ENCODE results near the gene ANKRD33B.

Gene ANKRD33B

GRCh38 chr5:10530601-10531320 lies 33.1 kb upstream of the ANKRD33B start:
- peaks cover 34% of the 10 kb centered on the region for H3K27me3 Mint-ChIP-seq
- no peak overlapping the region for H3K4me3 Mint-ChIP-seq
- H3K36me3 Mint-ChIP-seq (ENCODE audit: low read depth) = no peaks in the 10 kb centered on the region
- intact Hi-C loops (cut with micrococcal nuclease) = no loop called here
- H3K4me1 Mint-ChIP-seq (ENCODE audit: low read depth) = peaks cover 23% of the 10 kb centered on the region
- H3K27ac Mint-ChIP-seq = no peak overlapping the region
- H3K9me3 Mint-ChIP-seq = no peaks in the 10 kb centered on the region

GRCh38 chr5:10532421-10532820 lies 31.4 kb upstream of the ANKRD33B start:
- H3K4me3 Mint-ChIP-seq = no peak overlapping the region
- no peaks in the 10 kb centered on the region for H3K9me3 Mint-ChIP-seq
- H3K4me1 Mint-ChIP-seq (ENCODE audit: low read depth) = peaks cover 23% of the 10 kb centered on the region
- H3K36me3 Mint-ChIP-seq (ENCODE audit: low read depth) = no peaks in the 10 kb centered on the region
- peaks cover 37% of the 10 kb centered on the region for H3K27me3 Mint-ChIP-seq
- H3K27ac Mint-ChIP-seq = no peak overlapping the region
- intact Hi-C loops (cut with micrococcal nuclease) = no loop called here

DNA sequence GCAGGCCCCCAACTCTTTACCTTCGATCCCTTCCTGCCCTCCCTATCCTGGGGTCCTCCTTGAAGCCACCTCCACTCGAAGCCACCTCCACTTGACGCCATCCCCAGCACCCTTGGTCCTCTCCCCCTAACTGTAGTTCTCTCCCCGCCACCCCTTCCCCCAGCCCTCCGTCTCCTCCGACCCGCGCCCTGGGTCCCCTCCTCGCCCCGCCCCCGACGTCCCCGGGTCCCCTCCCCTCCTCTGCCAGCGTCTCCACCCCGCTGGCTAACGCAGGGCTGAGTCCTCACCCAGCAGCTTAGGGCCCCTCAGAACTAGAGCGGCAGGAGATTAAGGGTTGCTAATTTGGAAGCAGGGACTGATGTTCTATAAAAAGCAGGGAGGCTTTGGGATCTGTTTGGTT lies 30.6 kb upstream of the ANKRD33B start:
- peaks cover 44% of the 10 kb centered on the region for H3K27me3 Mint-ChIP-seq

DNA sequence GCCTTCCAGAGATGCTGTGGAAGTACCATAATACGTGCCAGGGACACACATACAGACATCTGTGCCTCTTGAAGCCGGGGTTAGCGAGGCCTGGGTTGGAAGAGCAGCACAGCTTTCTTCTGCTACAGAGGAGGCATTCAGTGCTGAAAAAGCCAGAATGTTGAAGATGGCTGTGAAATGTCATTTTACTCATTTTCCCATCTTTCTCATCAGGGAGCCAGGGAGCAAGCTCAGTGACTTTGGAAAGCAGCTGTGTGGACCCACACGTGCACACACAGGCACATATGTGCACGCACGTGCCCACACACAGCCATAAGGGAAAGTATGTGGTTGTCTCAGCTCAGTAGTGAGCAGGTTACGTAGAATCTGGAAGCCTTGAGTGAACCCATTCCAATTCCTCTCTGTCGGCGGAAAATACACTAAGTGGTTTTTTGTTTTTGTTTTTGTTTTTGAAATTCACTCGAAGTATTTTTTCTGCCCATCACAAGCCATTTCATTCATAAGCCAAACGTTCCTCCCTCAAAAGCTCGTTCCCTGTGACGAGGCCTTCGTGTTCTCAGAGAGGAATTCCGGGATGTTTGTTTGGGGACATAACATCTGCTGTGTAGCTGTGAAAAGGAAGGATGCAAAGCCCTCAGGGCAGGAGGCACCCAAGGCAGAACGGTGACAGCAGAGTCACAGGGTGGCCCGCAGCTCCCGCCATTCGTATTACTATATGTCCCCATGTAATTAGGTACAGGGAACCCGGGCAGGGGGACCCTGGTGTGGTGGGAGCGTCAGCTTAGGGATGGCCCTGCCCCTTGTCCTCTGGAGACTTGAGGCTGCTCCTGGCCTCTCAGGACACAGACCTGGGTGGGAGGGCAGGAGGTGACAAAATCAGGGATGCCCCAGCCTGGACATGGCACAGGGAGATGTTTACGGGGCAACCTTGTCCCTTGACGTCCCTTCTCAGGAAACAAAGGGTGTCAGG lies 29.0 kb upstream of the ANKRD33B start:
- intact Hi-C loops (cut with micrococcal nuclease) = no loop called here
- Mint-ChIP-seq H3K4me1 (ENCODE audit: low read depth) (peaks cover 47% of the 10 kb centered on the region), H3K4me3 (no peak overlapping the region), H3K9me3 (no peaks in the 10 kb centered on the region), H3K36me3 (ENCODE audit: low read depth) (no peaks in the 10 kb centered on the region), H3K27me3 (peaks cover 51% of the 10 kb centered on the region), H3K27ac (no peak overlapping the region)

More for the DNA sequence above, 30.6 kb upstream of the ANKRD33B start:
- no peak overlapping the region for H3K27ac Mint-ChIP-seq
- H3K9me3 Mint-ChIP-seq = no peaks in the 10 kb centered on the region
- intact Hi-C loops (cut with micrococcal nuclease) = no loop called here
- no peak overlapping the region for H3K4me3 Mint-ChIP-seq
- H3K36me3 Mint-ChIP-seq (ENCODE audit: low read depth) = no peaks in the 10 kb centered on the region
- H3K4me1 Mint-ChIP-seq (ENCODE audit: low read depth) = peaks cover 31% of the 10 kb centered on the region

- Mint-ChIP-seq H3K9me3 (no peaks in the 10 kb centered on the region), H3K27me3 (peaks cover 59% of the 10 kb centered on the region), H3K4me1 (ENCODE audit: low read depth) (peaks cover 47% of the 10 kb centered on the region), H3K4me3 (peak overlapping the region; percentile 32), H3K27ac (peak overlapping the region; percentile 66), H3K36me3 (ENCODE audit: low read depth) (no peaks in the 10 kb centered on the region)
- intact Hi-C loops (cut with micrococcal nuclease) = no loop called here
Measured at GRCh38 chr5:10536511-10536910, 27.4 kb upstream of the ANKRD33B start.

- Mint-ChIP-seq H3K4me3 (peak overlapping the region; percentile 64), H3K9me3 (no peaks in the 10 kb centered on the region), H3K4me1 (ENCODE audit: low read depth) (peaks cover 47% of the 10 kb centered on the region), H3K27ac (peak overlapping the region; percentile 66), H3K27me3 (peaks cover 54% of the 10 kb centered on the region), H3K36me3 (ENCODE audit: low read depth) (no peaks in the 10 kb centered on the region)
- intact Hi-C loops (cut with micrococcal nuclease) = no loop called here
Measured at GRCh38 chr5:10536931-10537579, 26.8 kb upstream of the ANKRD33B start.

GRCh38 chr5:10537624-10538023 lies 26.2 kb upstream of the ANKRD33B start:
- intact Hi-C loops (cut with micrococcal nuclease) = no loop called here
- Mint-ChIP-seq H3K4me3 (no peak overlapping the region), H3K4me1 (ENCODE audit: low read depth) (peaks cover 45% of the 10 kb centered on the region), H3K36me3 (ENCODE audit: low read depth) (no peaks in the 10 kb centered on the region), H3K27ac (peak overlapping the region; percentile 66), H3K9me3 (no peaks in the 10 kb centered on the region), H3K27me3 (peaks cover 50% of the 10 kb centered on the region)

DNA sequence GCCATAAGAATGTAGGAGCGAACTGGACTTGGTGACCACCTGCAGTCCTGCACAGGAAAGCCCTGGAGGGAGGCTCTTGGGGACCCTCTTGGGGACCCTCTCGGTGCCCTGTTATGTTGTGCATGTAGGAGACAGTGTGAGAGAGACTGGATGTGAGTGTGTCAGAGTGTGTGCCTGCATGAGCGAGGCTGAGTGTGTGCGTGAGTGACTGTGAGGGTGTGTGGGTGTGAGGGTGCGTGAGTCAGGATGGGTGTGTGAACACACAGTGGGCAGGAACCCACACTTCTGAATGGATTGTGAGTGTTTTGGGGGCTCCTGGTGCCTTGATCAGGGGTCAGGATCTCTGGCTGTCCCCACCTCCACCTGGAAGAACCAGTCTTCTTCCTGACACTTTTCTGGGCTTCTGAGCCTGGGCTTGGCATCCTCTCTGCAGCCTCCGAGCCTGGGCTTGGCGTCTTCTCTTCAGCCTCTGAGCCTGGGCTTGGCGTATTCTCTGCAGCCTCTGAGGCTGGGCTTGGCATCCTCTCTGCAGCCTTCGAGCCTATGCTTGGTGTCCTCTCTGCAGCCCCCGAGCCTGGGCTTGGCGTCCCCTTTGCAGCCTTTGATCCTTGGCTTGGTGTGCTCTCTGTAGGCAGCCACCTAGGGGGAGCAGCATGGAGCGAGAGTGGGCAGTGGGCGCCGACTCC lies 25.6 kb upstream of the ANKRD33B start:
- intact Hi-C loops (cut with micrococcal nuclease) = no loop called here
- H3K9me3 Mint-ChIP-seq = no peaks in the 10 kb centered on the region
- H3K4me1 Mint-ChIP-seq (ENCODE audit: low read depth) = peaks cover 39% of the 10 kb centered on the region
- peak overlapping the region; percentile 66 for H3K27ac Mint-ChIP-seq
- peaks cover 44% of the 10 kb centered on the region for H3K27me3 Mint-ChIP-seq
- H3K36me3 Mint-ChIP-seq (ENCODE audit: low read depth) = no peaks in the 10 kb centered on the region
- no peak overlapping the region for H3K4me3 Mint-ChIP-seq

- peaks cover 37% of the 10 kb centered on the region for H3K27me3 Mint-ChIP-seq
- H3K36me3 Mint-ChIP-seq (ENCODE audit: low read depth) = no peaks in the 10 kb centered on the region
- H3K27ac Mint-ChIP-seq = no peak overlapping the region
- no peaks in the 10 kb centered on the region for H3K9me3 Mint-ChIP-seq
- H3K4me3 Mint-ChIP-seq = no peak overlapping the region
- H3K4me1 Mint-ChIP-seq (ENCODE audit: low read depth) = peaks cover 40% of the 10 kb centered on the region
- intact Hi-C loops (cut with micrococcal nuclease) = no loop called here
Measured at GRCh38 chr5:10538789-10539686, 24.8 kb upstream of the ANKRD33B start.

GRCh38 chr5:10539687-10539998 lies 24.2 kb upstream of the ANKRD33B start:
- H3K9me3 Mint-ChIP-seq = no peaks in the 10 kb centered on the region
- no peak overlapping the region for H3K27ac Mint-ChIP-seq
- no peaks in the 10 kb centered on the region for H3K36me3 Mint-ChIP-seq (ENCODE audit: low read depth)
- H3K27me3 Mint-ChIP-seq = peaks cover 31% of the 10 kb centered on the region
- peaks cover 40% of the 10 kb centered on the region for H3K4me1 Mint-ChIP-seq (ENCODE audit: low read depth)
- no peak overlapping the region for H3K4me3 Mint-ChIP-seq
- intact Hi-C loops (cut with micrococcal nuclease) = no loop called here

DNA sequence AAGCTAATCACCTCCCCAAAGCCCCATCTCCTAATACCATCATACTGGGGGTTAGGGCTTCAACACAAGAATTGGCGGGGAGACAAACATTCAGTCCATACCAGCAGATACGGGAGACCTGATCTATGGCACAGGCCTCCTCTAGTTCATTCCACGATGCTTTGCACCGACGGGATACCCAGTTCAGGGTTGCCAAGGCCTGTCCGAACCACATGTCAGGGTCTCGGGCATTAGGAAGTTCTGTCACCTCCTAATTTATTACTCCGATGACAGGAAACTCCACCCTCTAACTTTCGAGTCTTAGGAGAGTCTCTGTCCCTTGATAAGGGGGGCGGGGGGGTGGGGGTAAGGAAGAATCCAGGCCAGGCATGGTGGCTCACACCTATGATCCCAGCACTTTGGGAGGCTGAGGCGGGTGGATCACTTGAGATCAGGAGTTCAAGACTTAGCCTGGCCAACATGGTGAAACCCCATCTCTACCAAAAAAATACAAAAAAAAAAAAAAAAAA lies 23.8 kb upstream of the ANKRD33B start:
- H3K4me1 Mint-ChIP-seq (ENCODE audit: low read depth) = peaks cover 40% of the 10 kb centered on the region
- intact Hi-C loops (cut with micrococcal nuclease) = no loop called here
- H3K36me3 Mint-ChIP-seq (ENCODE audit: low read depth) = no peaks in the 10 kb centered on the region
- H3K9me3 Mint-ChIP-seq = no peaks in the 10 kb centered on the region
- no peak overlapping the region for H3K27ac Mint-ChIP-seq
- H3K4me3 Mint-ChIP-seq = no peak overlapping the region
- H3K27me3 Mint-ChIP-seq = peaks cover 33% of the 10 kb centered on the region

DNA sequence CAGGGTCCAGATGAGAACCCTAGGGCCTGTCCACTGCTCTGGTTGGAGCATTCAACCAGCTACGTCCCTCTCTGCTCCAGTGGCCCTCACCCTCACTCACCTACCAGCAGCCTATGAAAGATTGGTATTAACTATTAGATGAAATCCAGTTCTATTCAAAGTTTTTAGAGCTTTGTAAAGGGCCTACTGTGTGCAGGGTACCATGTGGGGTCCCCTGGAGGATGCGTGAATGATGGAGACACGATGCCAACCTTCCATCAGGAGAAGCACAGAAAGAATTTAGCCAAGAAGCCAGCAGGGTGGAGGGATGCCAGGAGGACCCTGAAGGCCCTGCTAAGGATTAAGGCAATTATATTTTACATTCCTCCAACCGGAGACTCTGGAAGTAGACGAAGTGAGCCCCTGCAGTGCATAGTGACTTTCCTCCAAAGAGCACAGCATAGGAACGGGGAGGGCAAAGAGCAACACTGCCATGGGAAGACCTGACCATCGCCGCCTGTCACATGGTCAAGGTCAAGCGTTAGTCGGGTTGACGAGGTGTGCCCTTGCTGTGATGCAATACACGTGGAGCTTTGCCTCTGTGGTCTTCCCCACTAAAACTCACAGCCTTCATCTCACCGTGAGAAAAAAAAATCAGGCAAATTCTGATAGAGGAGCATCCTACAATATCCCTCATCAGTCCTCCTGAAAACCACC lies 22.8 kb upstream of the ANKRD33B start:
- H3K9me3 Mint-ChIP-seq = no peaks in the 10 kb centered on the region
- H3K4me1 Mint-ChIP-seq (ENCODE audit: low read depth) = peaks cover 40% of the 10 kb centered on the region
- no peak overlapping the region for H3K4me3 Mint-ChIP-seq
- no peaks in the 10 kb centered on the region for H3K36me3 Mint-ChIP-seq (ENCODE audit: low read depth)
- H3K27me3 Mint-ChIP-seq = peaks cover 36% of the 10 kb centered on the region
- no peak overlapping the region for H3K27ac Mint-ChIP-seq
- intact Hi-C loops (cut with micrococcal nuclease) = no loop called here
